NCI-H446 (cell line): ENCODE data around the gene VSTM2L.

Source experiments
- DNase-seq, 2 experiments: peaks; one replicate each; lab custom pipeline; 2025; lab: John Stamatoyannopoulos, UW

The VSTM2L gene

DNA sequence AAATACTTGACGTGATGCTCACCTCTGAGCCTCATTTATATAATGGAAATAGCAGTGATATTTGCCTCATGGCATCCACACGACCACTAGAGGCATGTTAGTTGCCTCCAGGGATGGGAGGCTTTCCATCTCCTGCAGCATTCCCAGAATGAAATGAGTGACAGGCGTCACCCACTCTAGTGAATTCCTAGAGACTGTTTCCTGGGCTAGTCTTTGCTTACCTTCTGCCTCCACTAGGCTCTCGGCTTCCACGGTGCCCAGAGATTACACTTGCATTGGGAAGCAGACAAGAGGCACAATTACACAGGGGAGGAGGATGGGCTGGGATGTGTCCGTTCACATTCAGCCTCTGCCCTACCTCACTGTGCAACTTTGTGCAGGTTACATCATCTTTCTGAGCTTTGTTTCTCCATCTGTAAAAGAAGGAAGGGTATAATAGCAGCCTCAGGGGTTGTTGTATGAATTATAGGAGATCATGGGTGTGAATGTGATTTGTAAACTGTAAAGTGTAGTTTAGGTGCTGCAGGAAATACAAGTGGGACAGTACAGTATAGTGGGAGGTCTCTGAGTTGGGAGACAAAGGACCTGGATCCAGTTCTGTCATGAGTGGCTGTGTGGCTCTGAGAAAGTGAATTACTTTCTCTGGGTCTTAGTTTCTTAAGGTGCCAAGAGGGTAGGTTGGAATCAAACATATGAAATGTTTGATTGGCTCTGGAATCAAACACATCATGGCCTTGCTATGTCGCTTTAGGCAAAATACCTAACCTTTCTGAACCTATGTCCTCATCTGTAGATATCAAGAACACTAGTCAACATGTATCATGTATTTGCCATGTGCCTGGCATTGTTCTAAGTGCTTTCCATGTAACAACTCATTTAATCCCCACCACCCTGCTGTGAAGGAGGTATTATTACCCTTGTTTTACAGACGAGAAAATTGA lies 3.6 kb upstream of the VSTM2L start:
- no peak for DNase-seq

DNA sequence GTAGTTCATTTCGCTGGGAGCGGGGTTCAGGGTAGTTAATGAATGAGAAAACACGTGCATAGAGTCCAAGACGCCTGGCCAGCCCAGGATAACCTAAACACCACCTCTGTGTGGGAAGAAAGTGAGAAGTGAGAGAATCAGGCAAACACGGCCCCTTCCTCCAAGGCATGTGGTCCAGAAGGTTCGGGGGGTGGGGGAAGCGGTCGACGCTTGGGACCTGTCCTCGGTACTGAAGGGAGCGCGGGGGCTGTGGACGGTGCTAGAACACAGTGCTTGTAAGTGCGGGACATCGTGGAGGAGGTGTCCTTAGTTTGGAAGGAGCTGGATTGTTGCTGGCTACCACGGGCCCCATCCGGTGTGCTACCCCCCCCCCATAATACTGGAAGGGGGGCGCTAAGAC lies 1.7 kb upstream of the VSTM2L start:
- no peak for DNase-seq

DNA sequence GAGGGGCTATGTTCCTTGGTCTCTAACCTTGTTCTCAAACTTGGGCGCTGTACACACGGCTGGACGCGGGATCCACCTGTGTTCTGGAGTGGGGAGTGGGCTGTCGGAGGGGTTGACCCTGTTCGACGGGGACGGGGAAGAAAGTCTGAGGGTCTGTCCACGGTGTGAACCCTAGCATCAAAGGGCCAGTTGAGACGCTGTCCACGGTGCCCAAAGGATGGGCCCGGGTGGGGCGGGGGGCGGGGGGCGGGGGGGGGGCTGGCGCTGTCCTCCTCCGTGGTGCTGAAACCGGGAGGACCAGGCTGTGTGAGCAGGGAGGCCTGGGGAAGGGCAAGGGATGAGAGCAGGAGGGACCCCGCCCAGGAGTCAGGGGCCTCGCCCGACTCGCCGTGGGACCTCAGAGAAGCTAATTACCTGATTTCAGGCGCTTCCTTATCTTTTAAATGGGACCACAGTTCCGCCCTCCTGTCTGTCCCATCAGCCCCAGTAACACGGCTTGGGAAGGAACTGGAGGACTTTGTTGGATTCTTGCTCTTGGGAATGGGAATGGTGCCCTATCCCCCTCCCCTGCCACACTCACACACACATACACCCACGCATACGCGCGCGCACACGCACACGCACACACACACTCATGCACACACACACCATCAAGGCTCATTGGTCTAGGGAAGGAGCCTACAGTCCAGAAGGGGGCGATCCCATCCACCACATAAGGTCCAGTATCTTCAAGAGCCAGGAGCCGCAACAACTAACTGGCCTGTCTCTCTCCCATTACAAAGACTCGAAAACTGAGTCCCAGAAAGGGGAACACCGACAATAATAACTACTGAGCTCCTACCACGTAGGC lies 1.0 kb upstream of the VSTM2L start:
- DNase-seq: peak in 1 of 2 experiments; percentile 48

DNA sequence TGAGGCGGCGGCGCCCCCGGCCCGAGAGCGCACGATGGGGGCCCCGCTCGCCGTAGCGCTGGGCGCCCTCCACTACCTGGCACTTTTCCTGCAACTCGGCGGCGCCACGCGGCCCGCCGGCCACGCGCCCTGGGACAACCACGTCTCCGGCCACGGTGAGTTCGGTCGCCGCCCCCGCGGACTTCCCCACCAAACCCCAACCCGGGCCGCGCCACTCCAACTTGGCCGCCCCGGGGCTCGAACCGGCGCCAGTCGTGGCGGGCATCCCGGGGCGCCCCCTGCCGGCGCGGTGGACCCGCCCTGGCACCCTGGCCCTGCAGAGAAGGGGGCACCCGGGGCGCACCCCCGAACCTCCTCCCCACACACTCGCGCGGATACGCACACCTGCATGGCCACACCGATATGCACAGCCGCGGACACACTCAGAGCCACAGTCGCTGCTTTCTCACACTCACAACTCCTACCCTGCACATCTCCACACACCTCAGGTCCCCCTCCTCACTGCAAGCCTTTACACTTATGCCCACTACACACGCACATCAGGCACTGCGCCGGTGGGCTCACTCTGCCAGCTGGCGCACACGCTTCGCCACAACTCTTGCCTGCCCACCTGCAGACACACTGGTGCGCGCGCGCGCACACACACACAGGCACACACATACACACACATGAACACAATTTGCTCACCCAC lies 535 bp downstream of the VSTM2L start:
- no peak for DNase-seq

DNA sequence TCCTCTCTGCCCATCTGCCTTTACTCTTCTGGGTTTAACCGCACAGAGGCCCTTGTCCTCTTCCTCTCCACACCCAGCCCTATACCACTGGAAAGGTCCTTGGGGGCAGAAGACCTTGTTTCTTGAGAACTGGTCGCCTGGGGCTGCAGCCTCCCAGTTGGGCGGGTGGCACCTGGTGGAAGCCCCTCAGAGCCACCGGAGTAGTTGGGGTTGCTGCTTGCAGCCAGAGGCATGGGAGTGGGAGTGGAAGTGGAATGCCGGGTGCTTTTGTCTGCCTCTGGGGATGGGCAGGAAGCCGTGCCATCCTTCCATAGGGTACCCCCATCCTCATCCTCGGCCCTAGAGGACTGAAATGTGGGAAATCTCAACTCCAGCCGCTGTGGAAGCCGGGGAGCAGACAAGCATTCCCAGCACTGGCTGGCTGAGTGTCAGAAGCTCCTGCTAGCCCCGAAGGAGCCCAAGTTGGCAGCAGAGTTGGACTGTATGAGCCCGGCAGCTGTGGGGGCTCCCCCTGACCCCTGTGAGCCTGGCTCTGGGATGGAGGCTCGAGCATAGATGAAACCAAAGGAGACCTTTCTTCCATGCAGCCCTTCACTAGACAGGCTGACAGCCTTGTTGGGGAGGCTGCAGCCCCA lies 1.2 kb downstream of the VSTM2L start:
- DNase-seq: no peak

DNA sequence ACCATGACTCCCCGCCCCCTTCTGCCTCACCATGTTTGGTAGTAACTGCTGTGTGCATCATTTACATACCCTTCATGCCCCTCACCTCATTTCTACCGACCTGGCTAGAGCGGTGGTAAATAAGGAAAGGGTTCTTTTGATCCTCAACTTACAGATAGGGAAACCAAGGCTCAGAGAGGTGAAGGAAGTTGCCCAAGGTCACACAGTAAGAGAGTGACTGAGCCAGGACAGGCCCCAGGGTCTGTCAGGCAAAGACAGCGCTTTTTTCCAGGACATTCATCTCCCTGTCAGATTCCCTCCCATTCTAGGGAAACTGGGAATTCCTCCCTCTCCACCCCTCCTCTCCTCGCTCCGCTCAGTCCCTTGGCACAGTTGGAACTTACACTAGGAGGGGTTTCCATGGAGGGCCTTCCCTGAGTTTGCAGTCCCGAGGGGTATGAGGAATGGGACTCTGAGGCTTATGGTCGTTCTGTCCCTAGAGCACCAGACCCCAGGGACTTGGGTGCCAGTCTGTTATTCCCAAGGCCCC lies 2.0 kb downstream of the VSTM2L start:
- no peak for DNase-seq

DNA sequence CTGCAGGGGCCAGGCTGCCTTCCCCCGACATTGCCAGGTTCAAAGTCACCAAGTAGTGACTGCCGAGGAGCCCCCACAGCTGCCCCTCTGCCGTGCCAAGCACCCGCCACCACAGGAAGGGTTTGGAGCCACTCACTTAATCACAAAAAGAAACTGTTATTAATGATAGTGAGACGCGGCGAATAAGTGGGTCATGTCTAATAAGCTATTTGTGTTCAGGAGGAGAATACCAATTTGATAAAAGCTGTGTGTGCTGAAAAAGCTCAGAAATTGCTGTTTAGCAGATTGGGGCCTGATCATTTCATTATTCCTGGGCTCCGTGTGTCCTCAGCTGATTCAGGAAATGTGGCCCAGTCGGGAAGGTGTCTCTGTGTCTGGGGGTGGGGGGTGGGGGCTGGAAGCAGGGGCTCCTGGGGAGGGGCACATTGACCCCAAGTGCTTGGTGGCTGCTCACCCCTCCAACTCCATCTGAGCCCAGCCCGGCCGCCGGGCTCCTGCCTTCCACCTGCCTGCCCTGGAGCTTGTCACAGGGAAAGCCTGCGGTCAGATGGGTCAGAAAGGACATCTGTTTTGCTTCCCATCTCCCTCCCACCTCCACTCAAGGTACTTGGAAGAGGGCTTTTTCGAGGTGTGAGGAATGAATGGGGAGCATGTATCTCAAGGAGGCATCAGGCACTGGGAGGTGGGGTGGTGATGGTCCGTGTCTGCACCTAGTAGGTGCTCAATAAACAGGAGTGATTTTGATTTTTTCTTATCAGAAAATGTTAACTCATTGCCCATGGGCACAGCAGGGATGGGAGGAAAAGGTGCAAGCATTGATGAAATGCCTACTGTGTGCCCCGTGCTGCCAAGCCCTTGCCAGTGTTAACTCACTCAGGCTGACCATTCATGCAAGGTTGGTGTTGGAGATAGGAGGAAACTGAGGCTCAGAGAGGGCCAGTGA lies 3.0 kb downstream of the VSTM2L start:
- DNase-seq: no peak

DNA sequence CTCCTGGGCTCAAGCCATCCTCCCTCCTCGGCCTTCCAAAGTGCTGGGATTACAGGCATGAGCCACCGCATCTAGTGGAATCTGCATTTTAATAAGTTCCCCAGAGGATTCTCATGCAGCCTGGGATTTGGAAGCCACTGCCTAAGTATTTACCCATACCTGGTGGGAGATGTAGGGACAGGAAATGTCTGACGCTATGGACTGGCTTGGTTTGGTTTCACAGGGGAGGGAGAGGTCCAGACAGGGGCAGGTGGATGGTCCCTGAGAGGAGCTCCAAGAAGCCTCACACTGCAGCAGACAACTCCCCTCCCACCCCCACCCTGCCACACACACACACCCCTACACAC lies 4.4 kb downstream of the VSTM2L start:
- no peak for DNase-seq

DNA sequence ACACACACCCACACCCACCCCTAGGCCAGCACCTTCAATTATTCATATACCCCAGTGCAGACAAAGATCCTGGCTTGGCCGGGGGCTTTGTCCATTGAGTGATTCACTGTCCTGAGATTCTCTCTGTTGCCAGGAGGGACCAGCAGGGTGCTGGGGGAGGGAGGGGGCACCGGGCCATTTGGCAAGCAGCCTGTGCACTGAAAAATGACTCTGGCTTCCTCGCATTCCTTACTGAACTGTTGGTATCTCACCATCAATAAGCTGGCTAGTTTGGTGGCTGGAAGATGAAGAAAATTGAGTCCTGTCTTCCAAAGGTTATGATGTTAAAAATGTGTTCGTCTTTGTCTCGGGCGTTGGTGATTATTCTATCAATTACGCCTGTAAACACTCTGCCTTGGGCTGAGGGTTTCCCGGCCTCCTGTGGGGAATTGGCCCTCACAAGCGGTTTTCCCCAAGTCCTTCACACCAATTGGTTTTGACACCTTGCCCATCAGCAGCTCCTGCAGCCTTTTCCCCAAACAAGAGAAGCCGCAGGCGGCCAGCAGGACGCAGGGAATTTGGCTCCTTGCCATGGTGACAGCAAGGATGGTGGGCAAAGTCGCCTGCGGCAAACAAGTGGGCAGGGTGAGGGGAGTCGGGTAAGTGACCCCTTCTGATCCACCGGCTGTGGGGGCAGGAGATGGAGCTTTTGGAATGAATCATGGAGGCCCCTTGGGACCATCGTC lies 4.9 kb downstream of the VSTM2L start:
- peak; percentile 68 to 81 for DNase-seq

DNA sequence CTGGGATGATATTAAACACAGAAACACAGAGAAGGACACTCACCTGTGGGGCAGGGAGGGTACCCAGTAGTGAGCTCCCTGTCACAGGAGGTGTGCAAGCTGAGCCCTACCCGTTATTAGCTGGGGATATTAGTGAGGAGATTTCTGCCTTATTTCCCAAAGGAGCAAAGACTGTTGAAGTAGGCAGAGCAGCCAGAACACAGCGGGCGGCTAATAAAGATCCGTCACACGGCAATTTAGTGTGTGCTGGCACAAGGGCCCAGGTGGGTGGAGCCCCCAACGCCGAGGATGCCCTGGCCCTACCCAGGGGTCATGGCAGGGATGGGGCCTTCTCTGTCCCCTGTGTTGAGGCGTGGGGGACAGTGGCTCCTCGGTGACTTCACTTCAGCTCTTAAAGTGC lies 8.3 kb downstream of the VSTM2L start:
- DNase-seq: peak in 1 of 2 experiments; percentile 8

DNA sequence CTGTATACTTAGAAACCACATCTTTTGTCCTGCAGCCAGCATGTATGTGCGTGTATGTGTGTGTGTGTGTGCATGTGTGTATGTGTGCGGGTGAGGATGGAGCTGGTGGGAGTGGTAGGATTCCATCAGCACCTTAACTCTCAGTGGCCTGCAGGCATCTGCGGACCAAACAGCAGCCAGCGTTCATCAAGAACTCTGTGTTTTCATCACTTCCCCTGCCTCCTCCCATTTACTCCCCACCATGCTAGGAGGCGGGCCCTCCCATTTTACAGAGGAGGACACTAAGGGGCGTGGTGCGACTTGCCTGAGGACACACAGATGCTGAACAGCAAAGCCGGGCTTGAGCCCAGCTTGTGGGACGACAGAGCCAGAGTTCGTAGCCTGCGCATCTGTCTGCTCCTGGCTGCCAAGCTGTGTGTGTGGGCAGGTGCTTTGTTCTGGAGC lies 8.9 kb downstream of the VSTM2L start:
- peak; percentile 23 to 72 for DNase-seq

DNA sequence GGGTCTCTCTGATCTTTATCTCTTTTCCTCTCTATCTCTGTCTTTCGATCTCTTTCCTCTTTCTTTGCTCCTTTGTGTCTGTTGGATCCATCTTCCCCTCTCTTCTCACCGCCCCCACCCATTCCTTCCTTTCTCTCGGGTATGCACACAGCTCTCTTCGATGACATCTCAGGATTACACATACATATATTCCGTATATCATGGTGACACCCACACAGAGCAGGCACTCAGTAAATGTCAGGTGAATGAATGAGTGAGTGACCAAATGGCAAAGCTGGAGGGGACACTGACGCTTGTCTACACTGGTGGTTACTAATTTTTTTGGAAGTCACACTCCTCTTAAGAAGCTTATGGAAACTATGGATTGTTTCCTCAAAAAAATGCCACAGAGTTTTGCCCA lies 9.9 kb downstream of the VSTM2L start:
- no peak for DNase-seq

DNA sequence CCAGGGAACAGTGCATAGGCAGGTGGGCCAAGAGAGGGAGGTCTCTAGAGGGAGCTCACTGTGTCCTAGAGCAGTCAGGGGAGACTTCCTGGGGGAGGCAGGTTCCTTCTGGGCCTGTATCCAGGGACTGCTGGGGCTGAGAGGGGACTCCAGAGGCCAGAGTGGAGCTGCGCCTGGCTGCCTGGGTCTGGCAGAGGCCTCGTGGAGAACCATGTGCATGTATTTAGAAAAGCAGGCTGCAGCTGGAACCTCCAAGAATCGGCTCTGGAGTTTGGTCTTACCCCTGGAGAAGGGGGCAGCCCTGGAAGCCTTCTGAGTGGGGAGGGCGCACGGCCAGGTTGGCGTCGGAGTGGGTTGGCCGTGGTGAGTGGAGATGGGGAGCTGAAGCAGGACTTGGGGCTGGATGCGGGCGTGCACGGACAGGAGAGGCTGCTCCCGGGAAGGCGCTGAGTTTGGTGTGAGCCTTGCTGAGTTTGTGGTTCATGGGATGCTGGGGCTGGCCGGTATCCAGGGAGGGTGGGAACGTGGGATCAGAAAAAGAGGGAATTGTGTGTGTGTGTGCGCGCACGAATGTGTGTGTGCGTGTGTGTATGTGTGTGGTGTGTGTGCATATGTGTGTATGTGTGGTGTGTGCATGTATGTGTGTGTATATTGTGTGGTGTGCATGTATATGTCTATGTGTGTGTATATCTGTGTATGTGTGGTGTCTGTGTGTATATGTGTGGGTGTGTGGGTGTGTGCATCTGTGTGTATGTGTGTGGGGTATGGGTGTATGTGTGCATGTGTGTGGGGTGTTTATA lies 10.8 kb downstream of the VSTM2L start:
- no peak for DNase-seq

DNA sequence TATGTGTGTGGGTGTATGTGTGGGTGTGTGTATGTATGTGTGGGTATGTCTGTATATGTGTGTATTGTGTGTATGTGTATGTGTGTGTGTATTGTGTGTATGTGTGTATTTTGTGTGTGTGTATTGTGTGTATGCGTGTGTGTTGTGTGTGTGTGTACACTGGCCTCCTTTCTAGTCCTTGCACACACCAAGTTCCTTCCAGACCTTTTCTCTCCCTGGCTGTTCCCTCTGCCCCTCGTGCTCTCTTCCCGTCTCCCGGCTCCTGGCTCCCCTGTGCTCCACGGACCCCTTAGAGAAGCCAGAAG lies 11.4 kb downstream of the VSTM2L start:
- no peak for DNase-seq

DNA sequence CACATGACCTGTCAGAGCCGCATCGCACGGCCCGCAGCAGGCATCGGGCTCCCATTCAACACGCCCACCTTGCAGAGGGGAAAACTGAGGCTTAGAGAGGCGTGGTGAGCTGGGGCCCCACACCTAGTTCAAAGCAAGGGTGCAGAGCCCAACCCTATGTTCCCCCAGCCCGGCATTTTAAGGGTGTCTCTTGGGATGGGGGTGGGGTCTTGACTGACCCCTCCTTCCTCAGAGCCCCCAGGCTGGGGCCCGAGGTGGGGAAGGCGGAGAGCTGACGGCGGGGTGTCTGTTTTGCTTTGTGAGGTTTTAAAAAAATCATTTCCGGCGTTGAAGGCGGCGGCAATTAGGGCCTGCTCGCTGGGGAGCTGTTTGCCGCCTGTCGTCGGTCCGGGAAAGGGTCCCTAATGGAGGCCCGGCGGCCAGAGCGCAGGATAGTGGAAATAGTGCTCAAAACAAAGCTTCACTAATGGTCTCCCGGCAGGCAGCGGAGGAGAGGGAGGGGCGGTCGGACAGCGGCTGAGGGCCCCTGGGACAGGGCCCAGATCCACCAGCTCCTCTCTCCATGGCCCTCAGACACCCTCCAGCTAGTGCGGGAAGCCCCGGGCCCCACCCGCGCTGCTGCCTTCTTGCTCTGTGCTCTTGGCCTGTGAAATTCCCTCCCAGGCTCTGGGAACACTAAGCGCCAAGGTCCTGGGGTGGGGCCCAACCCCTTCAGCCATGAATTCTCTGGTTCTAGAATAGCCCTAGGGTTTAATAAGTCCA lies 11.9 kb downstream of the VSTM2L start:
- no peak for DNase-seq

DNA sequence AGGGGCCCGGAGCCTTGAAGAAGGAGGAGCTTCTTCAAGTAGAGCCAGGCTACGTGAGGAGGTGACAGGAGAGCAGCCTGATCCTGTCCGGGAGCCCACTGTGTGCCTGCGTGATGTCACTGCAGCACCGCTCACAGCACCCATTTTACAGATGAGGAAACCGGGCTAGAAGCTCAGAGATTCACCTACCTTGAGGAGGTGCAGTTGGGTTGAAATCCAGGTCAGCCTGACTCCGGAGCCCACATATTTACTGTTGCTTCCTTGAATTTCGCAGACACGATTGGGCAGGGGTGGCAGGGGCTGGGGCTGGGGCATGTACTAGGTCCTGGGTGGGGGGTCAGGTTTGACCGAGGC lies 12.5 kb downstream of the VSTM2L start:
- DNase-seq: no peak

DNA sequence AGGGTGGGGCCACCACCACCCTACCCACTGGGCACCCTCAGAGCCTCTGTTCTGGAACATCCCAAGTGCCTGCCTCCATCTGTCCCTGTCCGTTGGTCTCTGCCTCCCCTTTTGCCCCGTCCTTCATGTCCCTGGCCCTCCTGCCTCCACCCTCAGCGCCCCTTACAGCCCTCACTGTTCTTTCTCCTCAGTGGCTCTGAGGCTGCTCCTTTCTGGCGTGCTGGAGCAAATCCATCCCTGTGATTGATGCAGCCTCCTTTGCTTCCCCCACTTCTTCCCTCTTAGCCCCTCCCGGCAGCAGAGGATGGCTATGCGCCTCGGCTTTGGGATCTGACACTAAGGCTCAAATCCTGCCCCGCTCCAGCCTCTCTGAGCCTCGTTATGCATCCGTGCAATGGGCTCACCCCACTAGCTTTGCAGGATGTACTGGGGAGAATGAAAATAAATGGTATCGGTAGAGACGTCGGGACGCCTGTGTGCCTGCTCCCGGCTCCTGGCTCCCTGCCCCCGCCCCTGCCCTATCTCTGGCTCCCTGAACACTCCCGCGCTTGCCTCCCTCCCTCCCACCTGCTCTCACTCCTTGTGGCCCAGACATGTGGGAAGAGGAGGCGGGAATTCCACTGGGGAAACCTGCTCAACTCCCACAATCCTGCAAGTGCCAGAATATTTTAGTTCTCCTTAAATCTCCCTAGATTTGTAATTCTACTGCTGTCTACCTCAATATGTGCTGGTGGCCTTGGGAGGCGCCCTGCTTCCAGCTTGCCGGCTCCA lies 13.1 kb downstream of the VSTM2L start:
- DNase-seq: no peak

DNA sequence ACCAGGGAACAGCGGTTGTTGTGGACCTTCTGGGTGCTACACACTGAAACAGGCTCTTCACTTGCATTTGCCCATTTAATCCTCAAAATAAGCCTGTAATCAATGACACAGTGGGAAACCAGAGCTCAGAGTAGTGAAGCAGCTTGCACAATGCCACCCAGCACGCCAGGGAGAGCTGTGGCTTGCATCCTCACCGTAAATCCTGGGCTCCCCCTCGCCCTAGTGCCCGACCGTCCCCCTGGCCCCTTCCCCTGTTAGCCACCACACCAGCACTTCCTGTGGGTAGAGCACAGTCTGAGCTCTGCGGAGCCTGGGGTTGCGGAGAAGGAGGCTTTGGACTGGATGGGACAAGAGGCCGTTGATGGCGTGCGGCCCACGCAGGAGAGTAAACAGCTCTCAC lies 14.5 kb downstream of the VSTM2L start:
- no peak for DNase-seq
